ENCODE results near the gene ROBO1. TPM values are rescaled to one million over a fixed set of nuclear protein-coding genes. Genes with fewer than 3 reads are reported as not detected.

Gene ROBO1
- total RNA-seq, 3 donors from 2014 or later, result 12.7 to 50.7 (median 23.6) TPM

DNA sequence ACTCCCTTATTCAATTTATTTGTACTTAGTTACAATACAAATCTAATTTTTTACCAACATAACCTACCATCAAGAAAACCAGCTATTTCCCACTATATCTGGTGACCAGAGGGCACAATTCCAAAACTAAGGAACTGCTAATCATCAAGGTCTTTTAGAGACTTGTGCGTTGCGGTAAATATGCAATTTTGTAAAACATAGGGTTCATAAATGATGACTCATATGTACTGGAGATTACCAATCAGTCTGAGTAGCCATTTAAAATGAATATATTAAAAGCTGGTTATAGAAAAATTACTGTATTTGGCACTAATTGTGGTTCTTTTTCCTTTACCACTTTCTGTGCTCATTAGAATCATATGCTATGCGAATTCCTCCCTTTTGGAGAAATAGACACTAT, 859.6 kb downstream of the ROBO1 start:
- H3K27ac ChIP-seq, result no peak overlapping the region
- H3K27me3 ChIP-seq, result no peaks in the 10 kb centered on the region
- no peak for DNase-seq (ENCODE audit: low spot score in 2 of 2)
- no peak for TF ChIP-seq POLR2AphosphoS5 (IDR thresholded peaks at IDR 0.05)
- no peak for TF ChIP-seq POLR2A (IDR thresholded peaks at IDR 0.05)
- TF ChIP-seq, protein P1, sequence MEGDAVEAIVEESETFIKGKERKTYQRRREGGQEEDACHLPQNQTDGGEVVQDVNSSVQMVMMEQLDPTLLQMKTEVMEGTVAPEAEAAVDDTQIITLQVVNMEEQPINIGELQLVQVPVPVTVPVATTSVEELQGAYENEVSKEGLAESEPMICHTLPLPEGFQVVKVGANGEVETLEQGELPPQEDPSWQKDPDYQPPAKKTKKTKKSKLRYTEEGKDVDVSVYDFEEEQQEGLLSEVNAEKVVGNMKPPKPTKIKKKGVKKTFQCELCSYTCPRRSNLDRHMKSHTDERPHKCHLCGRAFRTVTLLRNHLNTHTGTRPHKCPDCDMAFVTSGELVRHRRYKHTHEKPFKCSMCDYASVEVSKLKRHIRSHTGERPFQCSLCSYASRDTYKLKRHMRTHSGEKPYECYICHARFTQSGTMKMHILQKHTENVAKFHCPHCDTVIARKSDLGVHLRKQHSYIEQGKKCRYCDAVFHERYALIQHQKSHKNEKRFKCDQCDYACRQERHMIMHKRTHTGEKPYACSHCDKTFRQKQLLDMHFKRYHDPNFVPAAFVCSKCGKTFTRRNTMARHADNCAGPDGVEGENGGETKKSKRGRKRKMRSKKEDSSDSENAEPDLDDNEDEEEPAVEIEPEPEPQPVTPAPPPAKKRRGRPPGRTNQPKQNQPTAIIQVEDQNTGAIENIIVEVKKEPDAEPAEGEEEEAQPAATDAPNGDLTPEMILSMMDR (IDR thresholded peaks at IDR 0.05), result no peak
- H3K36me3 ChIP-seq, result no peaks in the 10 kb centered on the region
- H3K4me1 ChIP-seq, result no peaks in the 10 kb centered on the region
- intact Hi-C loops (cut with DNase I; ENCODE audit: low total_unique reads), result no loop called here
- H3K4me3 ChIP-seq, result no peak overlapping the region
- H3K9me3 ChIP-seq, result no peaks in the 10 kb centered on the region

DNA sequence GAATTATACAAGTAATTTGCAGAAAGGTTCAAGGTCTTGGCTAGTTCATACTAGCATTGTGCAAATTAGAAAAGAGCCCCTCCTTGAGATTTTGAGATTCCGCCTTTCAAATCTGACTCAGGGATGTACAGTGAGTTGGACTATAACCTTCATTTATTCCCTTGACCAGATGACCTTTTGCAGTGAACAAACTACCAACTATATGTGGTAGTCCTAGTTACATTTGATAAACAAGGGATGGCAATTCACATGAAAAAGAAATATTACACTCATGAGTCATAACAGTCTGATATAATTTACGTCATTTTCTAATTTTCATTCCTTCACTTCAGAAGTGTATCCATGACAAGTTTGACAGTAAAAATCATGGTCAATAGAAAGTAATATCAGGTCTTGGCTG, 860.4 kb downstream of the ROBO1 start:
- TF ChIP-seq, protein P1 (IDR thresholded peaks at IDR 0.05), result no peak
- no peak for TF ChIP-seq POLR2AphosphoS5 (IDR thresholded peaks at IDR 0.05)
- no peak for TF ChIP-seq POLR2A (IDR thresholded peaks at IDR 0.05)
- H3K27me3 ChIP-seq, result no peaks in the 10 kb centered on the region
- H3K9me3 ChIP-seq, result no peaks in the 10 kb centered on the region
- intact Hi-C loops (cut with DNase I; ENCODE audit: low total_unique reads), result no loop called here
- H3K4me1 ChIP-seq, result no peaks in the 10 kb centered on the region
- H3K27ac ChIP-seq, result no peak overlapping the region
- H3K4me3 ChIP-seq, result no peak overlapping the region
- no peak for DNase-seq (ENCODE audit: low spot score in 2 of 2)
- no peaks in the 10 kb centered on the region for H3K36me3 ChIP-seq

DNA sequence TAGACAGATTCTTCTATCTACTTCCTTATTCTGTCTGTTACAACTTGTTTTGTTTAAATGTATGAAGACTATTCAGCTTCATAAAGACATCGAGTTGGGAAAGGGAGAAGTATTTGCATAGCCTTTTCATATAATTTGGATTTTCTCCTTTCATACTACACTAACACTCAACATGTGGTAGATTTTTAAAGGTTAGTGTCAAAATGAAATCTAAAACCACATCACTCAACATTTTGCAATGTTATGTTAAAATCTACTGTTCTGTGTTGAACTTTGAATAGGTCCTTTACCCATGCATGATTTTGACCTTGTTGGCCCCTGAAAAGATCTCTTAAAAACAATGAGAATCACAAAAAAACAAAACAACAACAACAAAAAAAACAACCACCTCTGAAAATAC, 860.9 kb downstream of the ROBO1 start:
- Histone ChIP-seq H3K9me3 (no peaks in the 10 kb centered on the region), H3K4me3 (no peak overlapping the region), H3K27me3 (no peaks in the 10 kb centered on the region), H3K36me3 (no peaks in the 10 kb centered on the region), H3K27ac (no peak overlapping the region), H3K4me1 (no peaks in the 10 kb centered on the region)
- DNase-seq (ENCODE audit: low spot score in 2 of 2), result no peak
- intact Hi-C loops (cut with DNase I; ENCODE audit: low total_unique reads), result no loop called here
- TF ChIP-seq POLR2AphosphoS5 (IDR thresholded peaks at IDR 0.05) (no peak), POLR2A (IDR thresholded peaks at IDR 0.05) (no peak)
- TF ChIP-seq, protein P1 (IDR thresholded peaks at IDR 0.05), result no peak

DNA sequence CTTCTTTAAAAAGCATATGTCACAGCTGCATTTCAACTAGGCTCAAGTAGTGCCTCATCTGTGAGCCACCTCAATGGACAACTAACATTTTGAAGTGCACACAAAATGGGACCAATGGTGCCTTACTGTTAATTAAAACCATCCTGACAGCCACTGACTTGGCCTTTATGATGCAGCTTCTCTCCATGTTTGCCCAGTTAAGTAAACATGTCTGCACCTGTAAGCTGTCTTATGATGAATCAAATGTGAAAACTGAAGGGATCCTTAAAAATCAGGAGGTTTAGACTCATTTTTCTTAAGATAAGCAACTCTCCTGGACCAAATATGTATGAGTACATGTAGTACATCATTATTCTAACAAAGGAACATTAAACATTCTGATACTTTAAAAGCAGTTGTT, 861.6 kb downstream of the ROBO1 start:
- H3K27ac ChIP-seq, result no peak overlapping the region
- H3K27me3 ChIP-seq, result no peaks in the 10 kb centered on the region
- no peaks in the 10 kb centered on the region for H3K4me1 ChIP-seq
- H3K36me3 ChIP-seq, result no peaks in the 10 kb centered on the region
- intact Hi-C loops (cut with DNase I; ENCODE audit: low total_unique reads), result no loop called here
- no peaks in the 10 kb centered on the region for H3K9me3 ChIP-seq
- TF ChIP-seq, protein P1 (IDR thresholded peaks at IDR 0.05), result no peak
- TF ChIP-seq POLR2AphosphoS5 (IDR thresholded peaks at IDR 0.05) (no peak), POLR2A (IDR thresholded peaks at IDR 0.05) (no peak)
- H3K4me3 ChIP-seq, result no peak overlapping the region
- DNase-seq (ENCODE audit: low spot score in 2 of 2), result no peak

DNA sequence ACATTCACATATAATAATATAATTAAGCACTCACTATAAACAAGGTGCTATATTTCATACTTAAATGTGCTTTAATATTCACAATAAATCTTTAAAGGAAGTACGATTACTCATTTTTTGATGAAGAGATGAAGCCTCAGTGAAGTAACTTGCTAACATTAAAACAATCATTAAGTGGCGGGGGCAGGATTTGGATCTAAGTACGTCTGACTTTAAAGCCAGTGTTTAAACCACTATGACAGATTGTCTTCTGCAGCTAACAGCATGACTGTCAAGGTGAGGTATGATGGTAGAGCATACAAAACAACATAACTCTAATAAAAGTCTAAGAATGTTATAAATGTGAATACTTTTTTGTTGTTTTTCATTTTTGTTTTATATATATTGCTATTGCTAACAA, 862.1 kb downstream of the ROBO1 start:
- H3K4me1 ChIP-seq, result no peaks in the 10 kb centered on the region
- TF ChIP-seq POLR2AphosphoS5 (IDR thresholded peaks at IDR 0.05), result no peak
- TF ChIP-seq POLR2A (IDR thresholded peaks at IDR 0.05), result no peak
- TF ChIP-seq, protein P1 (IDR thresholded peaks at IDR 0.05), result no peak
- no peak for DNase-seq (ENCODE audit: low spot score in 2 of 2)
- H3K4me3 ChIP-seq, result no peak overlapping the region
- intact Hi-C loops (cut with DNase I; ENCODE audit: low total_unique reads), result no loop called here
- no peaks in the 10 kb centered on the region for H3K36me3 ChIP-seq
- no peaks in the 10 kb centered on the region for H3K9me3 ChIP-seq
- no peaks in the 10 kb centered on the region for H3K27me3 ChIP-seq
- H3K27ac ChIP-seq, result no peak overlapping the region
